K562 (cell line): ENCODE measurements around the gene UVRAG. TPM values are rescaled to one million over a fixed set of nuclear protein-coding genes. Genes with fewer than 3 reads are reported as not detected.

Source experiments
- ATAC-seq: fragments of 200-7000 bp; cut with Tn5 transposase; 3 replicates; pipeline ENCODE4 v1.9.1; 2020; ENCODE audit warnings: moderate library complexity
- BruUV-seq: library from RNA; stranded (reverse); fragments of 400-500 nt; replicated peaks from 2 replicates; lab custom pipeline; 2021; lab: Mats Ljungman, UMichigan
- CTCF ChIA-PET: fragments of 300-600 bp; formaldehyde crosslinking; extraction: SDS; loops from one replicate; lab custom pipeline; 2021; ENCODE audit warnings: low intra/inter-chr PET ratio; lab: Yijun Ruan, JAX
- POLR2A ChIA-PET: fragments of 300-600, 350-650 bp; sonication (Branson Sonifier 250); formaldehyde crosslinking; extraction: SDS; loops from one replicate; lab custom pipeline; 2021; ENCODE audit warnings: antibody characterized with exemption, inconsistent platforms; lab: Yijun Ruan, JAX
- DNase-seq, 4 experiments: peaks; one replicate each; pipeline versions ENCODE4 v3.0.0 to v3.0.0-alpha.2; 2011 to 2018; ENCODE audit warnings: low spot score in 3 of 4, mixed read lengths in 3 of 4; ENCODE audit errors: extremely low read depth in 1 of 4
- FAIRE-seq: peaks from 2 replicates; lab custom pipeline; 2011; peaks lifted over from hg19 to GRCh38; lab: Jason Lieb, UNC
- H2AFZ ChIP-seq: 2 replicates; pipeline ENCODE4 v1.6.0; 2011; ENCODE audit warnings: low read depth, low read length, control low read depth, inconsistent platforms
- H3K27ac ChIP-seq: fragments of 200-600 bp; 3 replicates; pipeline ENCODE4 v1.8.0; 2011; ENCODE audit warnings: low read depth, mild to moderate bottlenecking, control low read depth, inconsistent platforms, low read length, moderate library complexity, mixed read lengths; ENCODE audit errors: extremely low read depth
- H3K27me3 ChIP-seq, 2 experiments: fragments of 300-600 bp in 1 of 2; 2 replicates in 1 of 2; 3 replicates in 1 of 2; pipeline versions ENCODE4 v1.6.0 to v1.8.0; 2011; ENCODE audit warnings: inconsistent platforms in 2 of 2, low read length in 2 of 2, mild to moderate bottlenecking in 1 of 2, mixed read lengths in 1 of 2, moderate library complexity in 1 of 2; ENCODE audit not compliant: control insufficient read depth in 2 of 2, insufficient read depth in 2 of 2
- H3K36me3 ChIP-seq: fragments of 300-600 bp; 3 replicates; pipeline ENCODE4 v1.8.0; 2011; ENCODE audit warnings: mild to moderate bottlenecking, low read length, inconsistent platforms; ENCODE audit not compliant: control insufficient read depth, insufficient read depth
- H3K4me1 ChIP-seq, 2 experiments: fragments of 200-600 bp in 1 of 2; replicated peaks in 1 of 2; 2 replicates in 1 of 2; 3 replicates in 1 of 2; pipeline versions ENCODE4 v1.5.1 to v1.8.0; 2011; ENCODE audit warnings: inconsistent platforms in 2 of 2, low read length in 2 of 2, mild to moderate bottlenecking in 1 of 2, mixed read lengths in 1 of 2, moderate library complexity in 1 of 2; ENCODE audit not compliant: control insufficient read depth in 2 of 2, insufficient read depth in 2 of 2
- H3K4me2 ChIP-seq: 2 replicates; pipeline ENCODE4 v1.6.1; 2011; ENCODE audit warnings: low read length, control low read depth, inconsistent platforms, mixed read lengths; ENCODE audit not compliant: insufficient read depth
- H3K4me3 ChIP-seq: fragments of 200-600 bp; sonication (generic), shearing (Covaris generic); 2 replicates; pipeline ENCODE4 v1.5.1; 2016; ENCODE audit warnings: control low read depth, inconsistent platforms
- H3K79me2 ChIP-seq: fragments of 200-600 bp; 3 replicates; pipeline ENCODE4 v1.8.0; 2011; ENCODE audit warnings: low read length, inconsistent platforms; ENCODE audit not compliant: control insufficient read depth, insufficient read depth
- H3K9ac ChIP-seq, 2 experiments: 2 replicates each; pipeline versions ENCODE4 v1.6.0 to v1.6.1; 2011; ENCODE audit warnings: low read depth in 2 of 2, low read length in 2 of 2, control low read depth in 1 of 2, inconsistent platforms in 1 of 2, mild to moderate bottlenecking in 1 of 2, mixed read lengths in 1 of 2; ENCODE audit not compliant: insufficient read depth in 1 of 2
- H3K9me1 ChIP-seq: one replicate; pipeline ENCODE4 v1.6.0; 2011; ENCODE audit warnings: inconsistent platforms, mild to moderate bottlenecking, low read length, moderate library complexity; ENCODE audit not compliant: control insufficient read depth, insufficient read depth
- H3K9me3 ChIP-seq: replicated peaks from 2 replicates; pipeline ENCODE4 v1.5.1; 2011; ENCODE audit warnings: low read depth, low read length, inconsistent platforms; ENCODE audit not compliant: control insufficient read depth, insufficient read depth
- H4K20me1 ChIP-seq: replicated peaks from 2 replicates; pipeline ENCODE4 v1.6.1; 2011; ENCODE audit warnings: low read length, inconsistent platforms, mixed read lengths; ENCODE audit not compliant: control insufficient read depth, insufficient read depth
- ARID4B ChIP-seq: sonication (generic); formaldehyde crosslinking; IDR thresholded peaks from 2 replicates; pipeline ENCODE4 v1.8.0; 2022; ENCODE audit warnings: mild to moderate bottlenecking, missing genetic modification reagents
- BRD4 ChIP-seq: fragments of 200-600 bp; sonication (generic); IDR thresholded peaks from 2 replicates; pipeline ENCODE4 v1.6.1; 2017; ENCODE audit warnings: inconsistent platforms
- E2F1 ChIP-seq: sonication (generic); formaldehyde crosslinking; IDR thresholded peaks from 2 replicates; pipeline ENCODE4 v1.8.1; 2023; ENCODE audit warnings: mild to moderate bottlenecking, missing genetic modification reagents, moderate library complexity
- MEIS2 ChIP-seq: fragments of 450-650 bp; IDR thresholded peaks from 2 replicates; pipeline ENCODE4 v1.6.1; 2014; ENCODE audit warnings: mild to moderate bottlenecking; ENCODE audit not compliant: partially characterized antibody
- PBX2 ChIP-seq, 2 experiments: IDR thresholded peaks in 1 of 2; conservative IDR thresholded peaks in 1 of 2; 2 replicates each; pipeline ENCODE4 v1.6.1; 2016; ENCODE audit warnings: low read depth in 2 of 2, mild to moderate bottlenecking in 1 of 2, missing compliant biosample characterization in 1 of 2, missing genetic modification characterization in 1 of 2, moderate library complexity in 1 of 2
- PKNOX1 ChIP-seq: fragments of 450-650 bp; IDR thresholded peaks from 2 replicates; pipeline ENCODE4 v1.6.1; 2016
- RUNX1 ChIP-seq: sonication (generic); IDR thresholded peaks from 2 replicates; pipeline ENCODE4 v1.6.1; 2016; ENCODE audit warnings: antibody characterized with exemption, low read depth
- SMC3 ChIP-seq: conservative IDR thresholded peaks from 2 replicates; pipeline ENCODE4 v1.6.1; 2011; ENCODE audit warnings: low read depth, low read length, improper control_type of control experiment; ENCODE audit not compliant: insufficient read depth
- TGIF2 ChIP-seq: sonication (generic); formaldehyde crosslinking; IDR thresholded peaks from 2 replicates; pipeline ENCODE4 v1.8.1; 2022; ENCODE audit warnings: mild to moderate bottlenecking, missing genetic modification reagents, moderate library complexity
- ZNF398 ChIP-seq: fragments of 250-450 bp; sonication (Bioruptor Pico); IDR thresholded peaks from 2 replicates; pipeline ENCODE4 v1.8.0; 2021; ENCODE audit warnings: moderate library complexity, mild to moderate bottlenecking, inconsistent platforms
- WGBS: fragments of 100-300 bp; shearing (Covaris generic); methylation state at CpG from one replicate; pipeline ENCODE4 v1.1.6; 2016; ENCODE audit warnings: low coverage, mixed read lengths; ENCODE audit not compliant: insufficient coverage; ENCODE audit errors: missing lambda C conversion rate; 5-methylcytosine and 5-hydroxymethylcytosine counted together
- in situ Hi-C: fragments of 300-500 bp; cut with MboI; formaldehyde crosslinking; loops from 4 replicates; pipeline ENCODE4 v1.15.0; 2018; ENCODE audit warnings: inconsistent platforms, mixed read lengths
- intact Hi-C: fragments of 100-400 bp; cut with micrococcal nuclease; formaldehyde crosslinking; loops from 2 replicates; pipeline ENCODE4 v1.14.2; 2022
- polyA plus RNA-seq, 8 experiments: library from polyadenylated mRNA; depleted of rRNA in 4 of 8; stranded (reverse) in 5 of 8; unstranded in 3 of 8; fragments of >200 nt; fragmentation: Nextera tagmentation in 2 of 8; fragmentation: Illumina TruSeq in 1 of 8; extraction: Ambion mirVana in 2 of 8; extraction: Trizol in 1 of 8; gene quantifications; 2 replicates each; pipeline versions ENCODE4 v1.2.1 to v1.2.3, GENCODE V29; 2011 to 2014; ENCODE audit warnings: inconsistent platforms in 1 of 8, missing spikeins in 1 of 8
- total RNA-seq, 7 experiments: library from RNA; depleted of rRNA in 6 of 7; stranded (reverse); fragments of >200 nt in 6 of 7; fragmentation: Illumina TruSeq in 2 of 7; extraction: Trizol in 2 of 7; gene quantifications; 2 replicates each; pipeline versions ENCODE4 v1.2.1 to v1.2.3, GENCODE V29; 2011 to 2021; ENCODE audit warnings: low replicate concordance in 1 of 7

UVRAG gene
- total and polyA plus RNA-seq, 9 of the 15 experiments (the other 6 are each of a cell fraction or from before 2014, with no cell fraction given), result 3.1 to 17.8 (median 12.4) TPM

GRCh38 chr11:76172583-76172982 is 357.6 kb downstream of the UVRAG start:
- Histone ChIP-seq H3K27me3 (peaks cover 17 to 53% of the 10 kb centered on the region in 2 experiments), H3K9me1 (peaks cover 3% of the 10 kb centered on the region), H3K27ac (no peak overlapping the region), H4K20me1 (peaks cover 16% of the 10 kb centered on the region; the same call in 1 of the 2 replicates), H3K36me3 (no peaks in the 10 kb centered on the region), H3K4me1 (peaks cover 5 to 28% of the 10 kb centered on the region in 2 experiments; a peak in 4 of 5 replicates), H3K79me2 (no peaks in the 10 kb centered on the region), H3K4me3 (no peak overlapping the region), H2AFZ (no peak overlapping the region), H3K9ac (peak overlapping the region in 1 of 2 experiments; percentile 26; a peak in 2 of 4 replicates), H3K9me3 (no peaks in the 10 kb centered on the region), H3K4me2 (no peak overlapping the region)
- BruUV-seq, result no TSS peak
- CTCF ChIA-PET, result no interaction called here
- ATAC-seq (no peak), FAIRE-seq (no peak), DNase-seq (no peak)
- WGBS, result 7% methylated on average over 9 of the region's 13 CpGs
- POLR2A ChIA-PET, result no interaction called here
- TF ChIP-seq SMC3 (no peak), BRD4 (no peak), ZNF398 (CRISPR knock-in tag) (no peak), MEIS2 (peak; percentile 47), TGIF2 (no peak), PBX2 (CRISPR knock-in tag; IDR thresholded peaks at IDR 0.05; ENCODE audit: low read depth) (no peak), PBX2 (tag; conservative IDR thresholded peaks at IDR 0.05; ENCODE audit: low read depth) (peak; percentile 38; the same call in 1 of the 2 replicates), RUNX1 (no peak), E2F1 (CRISPR knock-in tag) (no peak), ARID4B (CRISPR knock-in tag) (no peak), PKNOX1 (peak; percentile 31; the same call in 1 of the 2 replicates)
- intact Hi-C loops (no loop called here), in situ Hi-C loops (no loop called here)
